H9 (cell line): ENCODE data around the gene SUPT6H. TPM values are rescaled to one million over a fixed set of nuclear protein-coding genes. Genes with fewer than 3 reads are reported as not detected.

Experiments
- DNase-seq: peaks from one replicate; pipeline ENCODE4 v3.0.0-alpha.2; 2017
- H2AFZ ChIP-seq: one replicate; pipeline ENCODE4 v1.6.1; 2013; ENCODE audit warnings: mild to moderate bottlenecking, low read length, control low read depth, moderate library complexity
- H2AK5ac ChIP-seq: 2 replicates; pipeline ENCODE4 v1.6.1; 2013; ENCODE audit warnings: low read length, control low read depth, mixed read lengths; ENCODE audit not compliant: insufficient read length
- H2BK120ac ChIP-seq: one replicate; pipeline ENCODE4 v1.6.1; 2013; ENCODE audit warnings: low read depth, mild to moderate bottlenecking, low read length, control low read depth, inconsistent platforms; ENCODE audit not compliant: poor library complexity, severe bottlenecking
- H2BK12ac ChIP-seq: 2 replicates; pipeline ENCODE4 v1.6.1; 2013; ENCODE audit warnings: low read length, control low read depth, mixed read lengths, low read depth; ENCODE audit not compliant: insufficient read length
- H2BK15ac ChIP-seq: 2 replicates; pipeline ENCODE4 v1.6.1; 2013; ENCODE audit warnings: low read depth, low read length, control low read depth
- H2BK20ac ChIP-seq: one replicate; pipeline ENCODE4 v1.6.1; 2013; ENCODE audit warnings: low read depth, mild to moderate bottlenecking, low read length, control low read depth, inconsistent platforms; ENCODE audit not compliant: poor library complexity, severe bottlenecking
- H2BK5ac ChIP-seq: 2 replicates; pipeline ENCODE4 v1.6.1; 2013; ENCODE audit warnings: low read length, control low read depth, mixed read lengths; ENCODE audit not compliant: insufficient read length
- H3K14ac ChIP-seq: 2 replicates; pipeline ENCODE4 v1.6.1; 2013; ENCODE audit warnings: low read length, control low read depth; ENCODE audit not compliant: insufficient read depth
- H3K18ac ChIP-seq: 2 replicates; pipeline ENCODE4 v1.6.1; 2013; ENCODE audit warnings: low read depth, mild to moderate bottlenecking, mixed read lengths, low read length, control low read depth; ENCODE audit not compliant: insufficient read length
- H3K23ac ChIP-seq: 2 replicates; pipeline ENCODE4 v1.6.1; 2013; ENCODE audit warnings: low read length, control low read depth, mixed read lengths, low read depth; ENCODE audit not compliant: insufficient read length
- H3K23me2 ChIP-seq: 2 replicates; pipeline ENCODE4 v1.6.1; 2013; ENCODE audit warnings: low read depth, mild to moderate bottlenecking, mixed read lengths, low read length, control low read depth; ENCODE audit not compliant: insufficient read length, poor library complexity, severe bottlenecking
- H3K27ac ChIP-seq: 2 replicates; pipeline ENCODE4 v1.5.1; 2013; ENCODE audit warnings: low read length, control low read depth, mixed read lengths, low read depth; ENCODE audit not compliant: insufficient read length
- H3K27me3 ChIP-seq: 2 replicates; pipeline ENCODE4 v1.6.1; 2013; ENCODE audit warnings: low read length, control low read depth, inconsistent platforms; ENCODE audit not compliant: insufficient read depth
- H3K4ac ChIP-seq: 2 replicates; pipeline ENCODE4 v1.6.1; 2013; ENCODE audit warnings: low read depth, mild to moderate bottlenecking, control low read depth, inconsistent platforms, low read length, moderate library complexity
- H3K4me1 ChIP-seq: 2 replicates; pipeline ENCODE4 v1.6.1; 2013; ENCODE audit warnings: low read length, control low read depth, inconsistent platforms; ENCODE audit not compliant: insufficient read depth
- H3K4me2 ChIP-seq: 2 replicates; pipeline ENCODE4 v1.6.1; 2013; ENCODE audit warnings: low read length, control low read depth, mixed read lengths; ENCODE audit not compliant: insufficient read length, insufficient read depth
- H3K56ac ChIP-seq: 2 replicates; pipeline ENCODE4 v1.6.1; 2013; ENCODE audit warnings: low read depth, mild to moderate bottlenecking, mixed read lengths, low read length, control low read depth; ENCODE audit not compliant: insufficient read length
- H3K79me1 ChIP-seq: 2 replicates; pipeline ENCODE4 v1.6.1; 2013; ENCODE audit warnings: low read depth, mild to moderate bottlenecking, moderate library complexity, low read length, control low read depth, inconsistent platforms; ENCODE audit not compliant: insufficient read depth, poor library complexity, severe bottlenecking
- H3K79me2 ChIP-seq: 2 replicates; pipeline ENCODE4 v1.6.1; 2013; ENCODE audit warnings: low read length, control low read depth, inconsistent platforms; ENCODE audit not compliant: insufficient read depth
- H3K9ac ChIP-seq: 2 replicates; pipeline ENCODE4 v1.6.1; 2013; ENCODE audit warnings: low read length, control low read depth, mixed read lengths; ENCODE audit not compliant: insufficient read length; ENCODE audit errors: extremely low read depth
- H3K9me3 ChIP-seq: one replicate; pipeline ENCODE4 v1.6.1; 2013; ENCODE audit warnings: low read depth, low read length, inconsistent platforms; ENCODE audit not compliant: control insufficient read depth
- H3T11ph ChIP-seq: one replicate; pipeline ENCODE4 v1.6.1; 2013; ENCODE audit warnings: mild to moderate bottlenecking, low read length, control low read depth, inconsistent platforms
- H4K20me1 ChIP-seq: one replicate; pipeline ENCODE4 v1.6.1; 2013; ENCODE audit not compliant: control insufficient read depth, insufficient read length, insufficient read depth
- H4K5ac ChIP-seq: 2 replicates; pipeline ENCODE4 v1.6.1; 2013; ENCODE audit warnings: low read depth, mild to moderate bottlenecking, mixed read lengths, low read length, control low read depth; ENCODE audit not compliant: insufficient read length
- H4K8ac ChIP-seq: replicated peaks from 2 replicates; pipeline ENCODE4 v1.6.1; 2013; ENCODE audit warnings: low read length, control low read depth, mixed read lengths, low read depth; ENCODE audit not compliant: insufficient read length
- H4K91ac ChIP-seq: 2 replicates; pipeline ENCODE4 v1.6.1; 2013; ENCODE audit warnings: low read depth, mild to moderate bottlenecking, moderate library complexity, mixed read lengths, low read length, control low read depth; ENCODE audit not compliant: insufficient read length
- H3K27ac Mint-ChIP-seq, 3 experiments: 2 replicates in 2 of 3; 3 replicates in 1 of 3; pipeline ENCODE4 v1.8.0; 2020 to 2021; ENCODE audit warnings: mixed read lengths in 3 of 3, mild to moderate bottlenecking in 1 of 3, moderate library complexity in 1 of 3
- H3K27me3 Mint-ChIP-seq: 2 replicates; pipeline ENCODE4 v1.8.0; 2021; ENCODE audit warnings: low read depth, mild to moderate bottlenecking, moderate library complexity, mixed read lengths
- H3K36me3 Mint-ChIP-seq, 3 experiments: 2 replicates in 2 of 3; 3 replicates in 1 of 3; pipeline ENCODE4 v1.8.0; 2020 to 2021; ENCODE audit warnings: low read depth in 3 of 3, mixed read lengths in 3 of 3; ENCODE audit not compliant: insufficient read depth in 1 of 3
- H3K4me1 Mint-ChIP-seq, 2 experiments: 2 replicates each; pipeline ENCODE4 v1.8.0; 2020; ENCODE audit warnings: mixed read lengths in 2 of 2
- H3K4me3 Mint-ChIP-seq, 2 experiments: 2 replicates in 1 of 2; 3 replicates in 1 of 2; pipeline ENCODE4 v1.8.0; 2020 to 2021; ENCODE audit warnings: mild to moderate bottlenecking in 2 of 2, mixed read lengths in 2 of 2, moderate library complexity in 1 of 2
- H3K9me3 Mint-ChIP-seq, 2 experiments: 2 replicates in 1 of 2; 3 replicates in 1 of 2; pipeline ENCODE4 v1.8.0; 2020; ENCODE audit warnings: mild to moderate bottlenecking in 2 of 2, mixed read lengths in 2 of 2, moderate library complexity in 1 of 2
- CTCF ChIP-seq: fragments of 200-600 bp; sonication (generic); conservative IDR thresholded peaks from 3 replicates; pipeline ENCODE4 v1.8.0; 2021; ENCODE audit warnings: antibody characterized with exemption, mild to moderate bottlenecking
- WGBS: extraction: QIAGEN DNeasy Blood & Tissue Kit; methylation state at CpG from one replicate; pipeline ENCODE4 v1.1.7; 2013; ENCODE audit warnings: missing lambda C conversion rate, low lambda C conversion rate, mixed read lengths; ENCODE audit not compliant: insufficient read length; ENCODE audit errors: extremely low coverage; 5-methylcytosine and 5-hydroxymethylcytosine counted together
- total RNA-seq: library from RNA; stranded (reverse); gene quantifications from 2 replicates; pipeline ENCODE4 v1.2.1, GENCODE V29; 2021

Gene SUPT6H
- total RNA-seq, 1 experiment from 2014 or later = 85.8 TPM

- H3K4ac ChIP-seq = no peak overlapping the region
- H3K27me3 ChIP-seq = no peaks in the 10 kb centered on the region
- H3K79me1 ChIP-seq = no peaks in the 10 kb centered on the region
- Mint-ChIP-seq H3K4me3 (no peak overlapping the region), H3K9me3 (no peaks in the 10 kb centered on the region), H3K27ac (no peak overlapping the region), H3K27me3 (no peaks in the 10 kb centered on the region), H3K4me1 (no peaks in the 10 kb centered on the region), H3K36me3 (peaks cover 56 to 97% (median 91%) of the 10 kb centered on the region in 3 experiments; a peak in 6 of 7 replicates)
- no peak overlapping the region for H2BK12ac ChIP-seq
- H2BK5ac ChIP-seq = no peak overlapping the region
- H2AFZ ChIP-seq = no peak overlapping the region
- H3K23me2 ChIP-seq = no peaks in the 10 kb centered on the region
- H3T11ph ChIP-seq = no peak overlapping the region
- no peak for DNase-seq
- no peak overlapping the region for H2AK5ac ChIP-seq
- no peaks in the 10 kb centered on the region for H3K79me2 ChIP-seq
- no peak overlapping the region for H3K56ac ChIP-seq
- H3K27ac ChIP-seq = no peak overlapping the region
- H4K91ac ChIP-seq = no peak overlapping the region
- H2BK120ac ChIP-seq = no peak overlapping the region
- H2BK15ac ChIP-seq = no peak overlapping the region
- H3K23ac ChIP-seq = no peak overlapping the region
- no peak for TF ChIP-seq CTCF
- WGBS = no CpG with 5 or more reads among the region's 2 CpGs
- H4K8ac ChIP-seq = no peak overlapping the region
- no peak overlapping the region for H3K14ac ChIP-seq
- H4K5ac ChIP-seq = no peak overlapping the region
- no peak overlapping the region for H3K9ac ChIP-seq
- H3K9me3 ChIP-seq = no peaks in the 10 kb centered on the region
- no peaks in the 10 kb centered on the region for H3K4me1 ChIP-seq
- no peak overlapping the region for H3K18ac ChIP-seq
- no peaks in the 10 kb centered on the region for H4K20me1 ChIP-seq
- H3K4me2 ChIP-seq = no peak overlapping the region
- H2BK20ac ChIP-seq = no peak overlapping the region
Observed at GRCh38 chr17:28620010-28620409, 42.0 kb upstream of the SUPT6H start.
